OCI-M1 (cell line): ENCODE results near the gene KCNQ4.

ENCODE experiments used
- DNase-seq: peaks from one replicate; lab custom pipeline; 2025; lab: John Stamatoyannopoulos, UW

The KCNQ4 gene

DNA sequence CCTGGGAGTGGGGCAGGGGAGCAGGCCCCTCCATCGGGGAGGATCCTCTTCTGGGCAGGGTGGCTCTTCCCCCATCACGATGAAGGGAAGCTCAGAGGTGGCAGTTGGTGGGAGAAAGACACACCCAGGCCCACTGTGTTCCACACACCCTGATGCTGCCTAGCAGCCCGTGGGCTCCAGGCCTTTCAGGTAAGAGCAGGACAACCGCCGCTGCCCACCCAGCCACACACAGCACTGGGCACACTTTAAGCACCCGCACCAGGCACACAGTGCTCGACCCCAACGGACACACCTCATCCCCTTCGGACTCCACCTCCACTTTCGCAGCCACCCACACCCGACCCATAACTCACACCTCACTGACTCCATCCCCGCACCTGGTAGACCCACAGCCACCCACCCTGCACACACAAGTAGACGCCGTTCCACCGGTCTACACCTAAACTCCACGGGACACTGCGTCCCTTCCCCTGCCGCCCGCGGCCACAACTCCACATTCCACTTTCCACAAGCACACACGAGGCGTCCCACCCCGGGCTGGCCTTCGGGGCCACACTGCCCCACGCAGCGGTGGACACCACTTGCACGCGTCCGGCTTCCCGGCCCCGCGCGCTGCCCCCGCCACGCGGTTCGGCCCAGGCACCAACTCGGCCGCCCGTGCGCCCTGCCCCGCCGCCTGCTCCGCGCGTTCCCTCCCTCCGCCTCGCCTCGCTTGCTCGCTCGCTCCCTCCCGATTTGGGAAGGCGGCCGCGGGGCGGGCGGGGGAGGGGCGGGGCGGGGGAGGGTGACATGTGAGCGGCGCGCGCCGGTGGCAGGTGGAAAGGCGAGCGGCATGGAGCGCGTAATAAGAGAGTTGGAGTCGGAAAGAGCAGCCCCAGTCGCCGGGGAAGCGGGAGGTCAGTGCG is at the start of gene KCNQ4:
Gene KCNQ4 (plus strand): TSS at position 787 of the 905 bp plus-strand sequence. CDS start 307 bp downstream, outside the sequence.
- peak; percentile 56 for DNase-seq

DNA sequence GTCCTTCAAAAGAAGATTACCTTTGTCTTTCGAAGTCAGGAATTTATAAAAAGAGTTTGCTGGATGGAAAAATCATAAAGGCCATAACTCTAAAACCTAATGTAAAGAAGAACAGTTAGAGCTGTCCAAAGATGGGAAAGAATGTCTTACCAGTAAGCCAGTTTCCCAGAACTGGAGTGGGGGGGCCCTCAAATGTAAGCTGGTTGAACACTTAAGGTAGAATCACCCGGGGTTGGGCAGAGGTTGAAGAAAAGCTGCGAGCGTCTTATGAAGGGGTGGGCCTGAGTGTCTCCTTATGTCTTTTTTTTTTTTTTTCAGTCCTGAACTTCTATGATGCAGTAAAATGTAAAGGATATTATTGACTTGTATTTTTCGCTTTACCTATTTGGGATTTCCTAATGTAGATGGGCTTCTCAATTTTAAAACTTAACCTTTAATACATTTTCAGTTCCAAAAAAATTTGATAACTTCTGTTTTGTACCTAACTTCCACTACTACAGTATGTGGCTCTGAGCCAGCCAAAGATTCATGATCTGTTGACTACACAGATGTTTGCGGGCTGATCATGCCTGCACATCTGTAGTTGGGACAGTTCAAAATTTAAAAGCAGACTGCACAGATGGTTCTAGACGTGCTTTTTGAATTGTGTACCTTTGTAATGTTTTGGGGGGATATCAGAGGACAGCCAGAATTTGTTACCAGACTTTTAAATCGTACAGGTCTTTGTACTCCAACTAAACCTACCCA is 48.5 kb upstream of the KCNQ4 start:
- no peak for DNase-seq

DNA sequence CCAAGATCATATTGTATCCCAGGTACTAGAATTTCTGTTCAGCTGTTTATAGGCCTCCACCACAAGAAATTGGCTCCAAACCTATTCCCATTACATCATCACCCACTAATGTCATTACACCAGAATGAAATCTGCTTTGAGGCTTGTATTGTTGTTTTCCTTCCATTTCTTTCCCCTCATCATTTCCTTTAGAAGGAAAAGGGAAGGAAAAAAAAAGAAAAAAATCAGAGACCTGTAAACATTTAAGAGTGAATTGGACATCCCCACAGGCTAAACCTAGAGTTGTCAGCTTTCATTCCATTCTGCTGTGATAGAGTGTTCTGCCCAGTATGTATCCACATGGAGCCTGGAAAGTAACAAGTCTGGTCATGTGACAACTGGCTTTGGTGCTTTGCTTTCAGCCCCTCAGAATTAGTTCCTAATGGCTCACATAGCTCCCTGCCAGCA is 47.5 kb upstream of the KCNQ4 start:
- DNase-seq, result peak; percentile 7

- no peak for DNase-seq
These were observed 44.8 kb upstream of the KCNQ4 start for GRCh38 chr1:40738831-40739230.

GRCh38 chr1:40739455-40740008 is 44.1 kb upstream of the KCNQ4 start:
- no peak for DNase-seq

- no peak for DNase-seq
These were observed 43.3 kb upstream of the KCNQ4 start for GRCh38 chr1:40740039-40740996.

- DNase-seq, result no peak
These were observed 42.4 kb upstream of the KCNQ4 start for GRCh38 chr1:40740997-40741736.

DNA sequence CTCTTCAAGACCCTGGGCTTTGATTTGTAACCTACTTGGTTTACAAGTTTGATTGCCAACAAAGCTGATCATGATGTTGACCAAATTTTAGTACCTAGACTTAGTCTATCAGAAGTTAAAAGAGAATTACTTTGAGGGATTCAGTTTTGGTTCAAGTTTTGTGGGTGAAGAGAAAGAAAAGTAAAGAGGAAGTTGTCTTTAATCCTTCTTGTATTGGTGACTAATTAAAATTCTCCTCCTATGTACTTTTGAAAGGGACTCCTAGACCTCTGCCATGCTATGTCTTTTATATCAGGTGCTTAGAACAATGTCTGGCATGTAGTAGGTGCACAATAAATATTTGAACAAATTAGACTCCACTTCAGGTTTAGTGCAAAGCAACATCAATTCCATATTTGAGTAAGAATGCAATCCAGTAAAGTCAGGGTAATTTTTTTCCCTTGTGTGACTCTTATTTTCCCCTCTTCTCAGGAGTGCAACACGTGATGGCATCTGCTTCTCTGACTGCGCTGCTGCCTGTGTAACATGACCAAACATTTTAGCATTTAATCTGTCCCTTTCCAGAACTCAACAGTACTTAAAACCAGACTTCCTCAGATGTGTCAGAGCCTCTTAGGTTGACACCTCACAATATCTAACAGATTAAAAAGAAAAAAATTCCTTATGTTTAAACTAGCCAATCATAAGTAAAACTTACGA is 41.1 kb upstream of the KCNQ4 start:
- DNase-seq, result peak; percentile 53

DNA sequence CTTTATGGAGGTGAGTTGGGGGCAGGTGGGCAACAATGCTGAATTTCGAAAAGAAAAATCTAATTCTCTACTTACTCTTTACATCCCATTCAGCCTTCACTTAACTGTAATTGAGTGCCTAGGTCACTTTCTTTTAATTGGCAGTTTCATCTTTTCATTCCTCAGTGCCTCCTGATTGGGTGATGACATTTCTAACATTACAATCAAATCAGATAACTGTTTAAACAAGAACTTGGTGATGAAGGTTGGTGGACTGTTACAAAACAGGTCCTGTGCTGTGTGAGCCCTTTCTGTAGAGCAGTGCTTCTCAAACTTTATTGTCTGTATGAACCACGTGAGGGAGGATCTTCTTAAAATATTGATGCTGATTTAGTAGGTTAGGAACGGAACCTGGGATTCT is 40.1 kb upstream of the KCNQ4 start:
- DNase-seq, result no peak

- no peak for DNase-seq
These were observed 39.7 kb upstream of the KCNQ4 start for GRCh38 chr1:40743860-40744259.

DNA sequence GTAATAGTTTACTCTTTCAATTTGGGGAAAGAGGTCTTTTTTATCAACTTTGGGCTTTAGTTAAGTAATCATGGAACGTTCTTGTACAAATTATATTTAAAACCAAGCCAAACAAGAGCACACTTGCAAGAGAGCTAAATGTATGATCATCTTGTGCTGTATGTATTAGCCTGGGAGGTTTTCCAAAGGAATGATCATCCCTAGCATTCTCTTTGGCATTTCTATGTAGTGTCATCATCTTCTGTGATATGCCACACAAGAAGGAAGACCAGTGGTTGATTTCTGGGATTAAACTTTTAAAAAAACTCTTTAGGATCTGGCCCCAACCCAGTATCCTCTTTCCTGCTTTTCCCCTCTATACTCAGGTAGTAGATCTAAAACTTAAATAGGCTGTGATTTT is 38.4 kb upstream of the KCNQ4 start:
- no peak for DNase-seq

DNA sequence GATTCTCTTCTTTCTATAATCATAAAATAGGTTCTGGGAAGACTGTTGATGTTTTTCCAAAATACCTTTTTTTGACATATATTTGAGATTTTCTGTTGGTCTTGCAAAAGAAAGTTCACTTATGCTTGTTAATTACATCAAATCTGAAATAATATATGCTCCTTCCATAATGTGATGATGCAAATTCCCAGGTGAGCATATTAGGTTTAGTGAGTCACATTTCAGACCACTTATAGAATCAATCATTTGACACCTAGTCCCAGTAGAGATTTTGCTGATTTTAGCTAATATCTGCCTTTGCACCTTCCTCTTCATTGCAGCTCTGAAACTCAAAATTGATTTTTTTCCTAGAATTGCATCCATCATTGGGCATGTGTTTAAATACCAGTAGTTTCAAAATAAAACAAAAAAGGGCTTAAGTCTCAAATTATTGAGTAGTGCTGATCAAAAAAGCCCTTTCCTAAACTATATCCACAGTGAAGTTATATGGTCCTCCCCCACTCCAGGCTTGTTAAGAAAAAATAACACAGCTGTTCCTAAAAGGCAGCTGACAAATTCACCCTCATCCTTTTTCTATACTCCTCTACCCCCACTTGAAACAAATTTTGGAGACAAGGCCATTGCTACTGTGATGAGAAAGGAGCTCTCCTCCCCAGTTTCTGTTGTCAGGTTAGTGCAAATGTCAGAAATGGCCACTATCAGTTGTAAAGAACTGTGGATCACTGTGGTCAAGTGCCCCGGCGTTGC is 37.1 kb upstream of the KCNQ4 start:
- DNase-seq, result peak; percentile 34

GRCh38 chr1:40748841-40749718 is 34.5 kb upstream of the KCNQ4 start:
- DNase-seq, result no peak

DNA sequence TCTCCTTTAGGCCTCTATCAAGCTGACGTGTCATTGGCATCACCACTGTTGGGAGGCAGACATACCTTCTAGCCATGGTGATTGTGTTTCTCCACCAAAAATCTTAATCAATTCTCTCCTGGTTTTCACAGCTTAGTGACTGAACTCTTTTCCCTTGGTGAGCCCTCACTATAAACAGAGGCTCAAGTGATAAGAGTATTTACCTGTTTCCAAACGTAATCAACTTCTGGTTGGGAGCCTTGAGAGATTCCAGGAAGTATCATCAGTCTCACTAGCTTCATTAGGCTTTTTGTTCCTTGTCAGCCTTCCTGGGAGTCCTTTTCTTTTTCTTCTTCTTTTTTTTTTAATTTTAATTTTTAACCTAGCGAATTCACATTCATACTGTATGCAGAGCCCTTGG is 33.8 kb upstream of the KCNQ4 start:
- DNase-seq, result no peak

DNA sequence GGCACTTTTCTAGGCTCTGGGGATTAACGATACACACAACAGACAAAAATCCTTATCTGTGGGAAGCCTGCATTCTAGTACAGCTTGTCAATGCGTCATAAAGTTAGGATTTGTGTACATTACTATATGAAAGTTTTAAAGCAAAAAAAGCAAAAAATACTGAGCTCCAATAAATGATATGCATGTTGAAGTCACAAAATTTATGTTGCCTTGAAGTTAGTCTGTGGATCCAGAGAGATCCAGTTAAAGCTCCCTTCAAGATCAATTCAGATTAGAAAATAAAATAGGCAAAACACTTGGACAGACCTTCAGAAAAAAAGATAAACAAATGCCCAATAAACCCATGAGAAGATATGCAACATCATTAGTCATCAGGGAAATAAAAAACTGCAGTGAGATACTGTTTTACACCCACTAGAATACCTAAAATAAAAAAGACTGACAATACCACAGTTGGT is 33.1 kb upstream of the KCNQ4 start:
- DNase-seq, result no peak

DNA sequence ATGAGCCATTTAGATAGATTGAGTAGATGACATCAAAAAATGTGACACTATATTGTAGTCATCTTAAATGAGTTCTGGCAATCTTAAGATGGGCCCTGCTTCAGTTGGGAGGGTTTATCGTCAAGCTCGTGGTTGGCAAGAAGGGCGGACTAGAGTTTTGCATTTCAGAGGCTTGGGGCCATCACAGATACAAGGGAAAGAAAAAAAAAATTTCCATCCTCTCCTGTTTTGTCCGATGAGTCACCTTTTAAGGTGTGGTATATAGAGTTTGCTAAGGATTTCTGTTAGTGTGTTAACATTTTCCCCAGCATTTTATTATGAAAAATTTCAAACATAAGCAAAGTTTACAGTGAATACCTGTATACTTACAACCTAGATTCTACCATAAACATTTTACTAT is 31.8 kb upstream of the KCNQ4 start:
- DNase-seq, result no peak

GRCh38 chr1:40753142-40753882 is 30.3 kb upstream of the KCNQ4 start:
- no peak for DNase-seq

DNA sequence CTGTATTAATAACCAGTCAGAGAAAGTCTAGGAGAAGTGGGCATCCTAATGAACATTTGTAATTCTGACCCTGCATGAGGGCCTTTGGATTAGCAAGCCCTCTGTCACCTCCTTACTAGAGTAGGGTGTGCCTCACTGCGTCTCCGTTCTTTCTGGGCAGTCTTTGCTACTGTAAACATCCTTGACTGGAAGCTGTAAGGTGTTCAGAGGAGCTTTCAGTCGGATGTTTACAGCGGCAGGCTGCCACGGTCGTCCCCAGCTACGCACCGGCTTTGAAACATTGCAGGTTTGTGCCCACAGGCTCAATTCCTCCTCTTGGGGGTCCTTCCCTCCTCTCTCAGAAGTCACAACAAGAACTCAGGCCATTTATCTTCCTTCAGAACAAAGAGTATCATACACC is 29.4 kb upstream of the KCNQ4 start:
- no peak for DNase-seq
